HCT116 (cell line): ENCODE data around the gene C5AR1.

Experiments
- EGR1 ChIP-seq: IDR thresholded peaks from 2 replicates; pipeline ENCODE4 v1.6.1; 2012; ENCODE audit warnings: low read depth
- ELF1 ChIP-seq: IDR thresholded peaks from 2 replicates; pipeline ENCODE4 v1.6.1; 2012; ENCODE audit warnings: low read depth, borderline replicate concordance
- EZH2 ChIP-seq: fragments of 200-600 bp; sonication (generic); IDR thresholded peaks from 2 replicates; pipeline ENCODE4 v1.6.1; 2017; ENCODE audit warnings: antibody characterized with exemption, mixed run types
- EZH2phosphoT487 ChIP-seq: fragments of 200-600 bp; IDR thresholded peaks from 2 replicates; pipeline ENCODE4 v1.6.1; 2018; ENCODE audit warnings: antibody characterized with exemption, borderline replicate concordance
- JUND ChIP-seq: IDR thresholded peaks from 2 replicates; pipeline ENCODE4 v1.6.1; 2012
- POLR2A ChIP-seq: IDR thresholded peaks from 2 replicates; pipeline ENCODE4 v1.7.0; 2011; ENCODE audit warnings: borderline replicate concordance; ENCODE audit not compliant: insufficient read depth, insufficient read length; ENCODE audit errors: extremely low read depth
- POLR2AphosphoS5 ChIP-seq: IDR thresholded peaks from 2 replicates; pipeline ENCODE4 v1.6.1; 2011; ENCODE audit warnings: mild to moderate bottlenecking, low read depth, low read length, moderate library complexity
- RAD21 ChIP-seq: IDR thresholded peaks from 2 replicates; pipeline ENCODE4 v1.6.1; 2012; ENCODE audit warnings: low read depth, mild to moderate bottlenecking
- SP1 ChIP-seq: IDR thresholded peaks from 2 replicates; pipeline ENCODE4 v1.6.1; 2012; ENCODE audit warnings: low read depth
- ZNF274 ChIP-seq: fragments of 200-500 bp; sonication (Bioruptor generic); IDR thresholded peaks from 2 replicates; pipeline ENCODE4 v1.6.1; 2014; ENCODE audit warnings: mild to moderate bottlenecking, low read depth, low read length, inconsistent platforms
- TF ChIP-seq, protein P1 (sequence below), 3 experiments: fragments of 200-600 bp in 1 of 3; sonication (generic) in 1 of 3; IDR thresholded peaks in 2 of 3; conservative IDR thresholded peaks in 1 of 3; 2 replicates each; pipeline ENCODE4 v1.5.1; 2012 to 2017; ENCODE audit warnings: low read depth in 2 of 3, low read length in 2 of 3, antibody characterized with exemption in 1 of 3, borderline replicate concordance in 1 of 3, control low read depth in 1 of 3, mild to moderate bottlenecking in 1 of 3, mixed read lengths in 1 of 3, mixed run types in 1 of 3, moderate library complexity in 1 of 3; ENCODE audit not compliant: insufficient read depth in 1 of 3
- TF ChIP-seq, protein P2 (sequence below): IDR thresholded peaks from 2 replicates; pipeline ENCODE4 v1.6.1; 2011; ENCODE audit warnings: mild to moderate bottlenecking, low read length, moderate library complexity; ENCODE audit not compliant: insufficient replicate concordance; ENCODE audit errors: extremely low read depth
- TF ChIP-seq, protein P3 (sequence below): IDR thresholded peaks from 2 replicates; pipeline ENCODE4 v1.6.1; 2012; ENCODE audit warnings: low read depth
- TF ChIP-seq, protein P4 (sequence below): IDR thresholded peaks from 2 replicates; pipeline ENCODE4 v1.6.1; 2012

DNA sequence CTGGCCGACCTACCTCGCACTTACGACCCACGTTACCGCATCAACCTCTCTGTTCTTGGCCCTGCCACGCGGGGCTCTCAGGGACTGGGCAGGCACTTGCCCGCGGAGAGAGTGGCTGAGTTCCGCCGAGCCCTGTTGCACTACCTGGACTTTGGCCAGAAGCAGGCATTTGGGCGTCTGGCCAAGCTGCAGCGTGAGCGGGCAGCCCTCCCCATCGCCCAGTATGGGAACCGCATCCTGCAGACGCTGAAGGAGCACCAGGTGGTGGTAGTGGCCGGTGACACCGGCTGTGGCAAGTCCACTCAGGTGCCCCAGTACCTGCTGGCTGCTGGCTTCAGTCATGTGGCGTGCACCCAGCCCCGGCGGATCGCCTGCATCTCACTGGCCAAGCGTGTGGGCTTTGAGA, 43.6 kb downstream of the C5AR1 start:
- TF ChIP-seq POLR2A (no peak), RAD21 (no peak), SP1 (no peak), POLR2AphosphoS5 (no peak), EZH2phosphoT487 (no peak), JUND (no peak), EZH2 (no peak), ZNF274 (no peak), ELF1 (no peak), EGR1 (no peak)
- TF ChIP-seq, protein P1, sequence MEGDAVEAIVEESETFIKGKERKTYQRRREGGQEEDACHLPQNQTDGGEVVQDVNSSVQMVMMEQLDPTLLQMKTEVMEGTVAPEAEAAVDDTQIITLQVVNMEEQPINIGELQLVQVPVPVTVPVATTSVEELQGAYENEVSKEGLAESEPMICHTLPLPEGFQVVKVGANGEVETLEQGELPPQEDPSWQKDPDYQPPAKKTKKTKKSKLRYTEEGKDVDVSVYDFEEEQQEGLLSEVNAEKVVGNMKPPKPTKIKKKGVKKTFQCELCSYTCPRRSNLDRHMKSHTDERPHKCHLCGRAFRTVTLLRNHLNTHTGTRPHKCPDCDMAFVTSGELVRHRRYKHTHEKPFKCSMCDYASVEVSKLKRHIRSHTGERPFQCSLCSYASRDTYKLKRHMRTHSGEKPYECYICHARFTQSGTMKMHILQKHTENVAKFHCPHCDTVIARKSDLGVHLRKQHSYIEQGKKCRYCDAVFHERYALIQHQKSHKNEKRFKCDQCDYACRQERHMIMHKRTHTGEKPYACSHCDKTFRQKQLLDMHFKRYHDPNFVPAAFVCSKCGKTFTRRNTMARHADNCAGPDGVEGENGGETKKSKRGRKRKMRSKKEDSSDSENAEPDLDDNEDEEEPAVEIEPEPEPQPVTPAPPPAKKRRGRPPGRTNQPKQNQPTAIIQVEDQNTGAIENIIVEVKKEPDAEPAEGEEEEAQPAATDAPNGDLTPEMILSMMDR (IDR thresholded peaks at IDR 0.05 in 2 of 3, conservative IDR thresholded peaks at IDR 0.05 in 1 of 3; ENCODE audit: borderline replicate concordance in 1 of 3, insufficient read depth in 1 of 3, low read depth in 2 of 3, low read length in 2 of 3) = no peak
- TF ChIP-seq, protein P2, sequence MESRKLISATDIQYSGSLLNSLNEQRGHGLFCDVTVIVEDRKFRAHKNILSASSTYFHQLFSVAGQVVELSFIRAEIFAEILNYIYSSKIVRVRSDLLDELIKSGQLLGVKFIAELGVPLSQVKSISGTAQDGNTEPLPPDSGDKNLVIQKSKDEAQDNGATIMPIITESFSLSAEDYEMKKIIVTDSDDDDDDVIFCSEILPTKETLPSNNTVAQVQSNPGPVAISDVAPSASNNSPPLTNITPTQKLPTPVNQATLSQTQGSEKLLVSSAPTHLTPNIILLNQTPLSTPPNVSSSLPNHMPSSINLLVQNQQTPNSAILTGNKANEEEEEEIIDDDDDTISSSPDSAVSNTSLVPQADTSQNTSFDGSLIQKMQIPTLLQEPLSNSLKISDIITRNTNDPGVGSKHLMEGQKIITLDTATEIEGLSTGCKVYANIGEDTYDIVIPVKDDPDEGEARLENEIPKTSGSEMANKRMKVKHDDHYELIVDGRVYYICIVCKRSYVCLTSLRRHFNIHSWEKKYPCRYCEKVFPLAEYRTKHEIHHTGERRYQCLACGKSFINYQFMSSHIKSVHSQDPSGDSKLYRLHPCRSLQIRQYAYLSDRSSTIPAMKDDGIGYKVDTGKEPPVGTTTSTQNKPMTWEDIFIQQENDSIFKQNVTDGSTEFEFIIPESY = no peak
- TF ChIP-seq, protein P3, sequence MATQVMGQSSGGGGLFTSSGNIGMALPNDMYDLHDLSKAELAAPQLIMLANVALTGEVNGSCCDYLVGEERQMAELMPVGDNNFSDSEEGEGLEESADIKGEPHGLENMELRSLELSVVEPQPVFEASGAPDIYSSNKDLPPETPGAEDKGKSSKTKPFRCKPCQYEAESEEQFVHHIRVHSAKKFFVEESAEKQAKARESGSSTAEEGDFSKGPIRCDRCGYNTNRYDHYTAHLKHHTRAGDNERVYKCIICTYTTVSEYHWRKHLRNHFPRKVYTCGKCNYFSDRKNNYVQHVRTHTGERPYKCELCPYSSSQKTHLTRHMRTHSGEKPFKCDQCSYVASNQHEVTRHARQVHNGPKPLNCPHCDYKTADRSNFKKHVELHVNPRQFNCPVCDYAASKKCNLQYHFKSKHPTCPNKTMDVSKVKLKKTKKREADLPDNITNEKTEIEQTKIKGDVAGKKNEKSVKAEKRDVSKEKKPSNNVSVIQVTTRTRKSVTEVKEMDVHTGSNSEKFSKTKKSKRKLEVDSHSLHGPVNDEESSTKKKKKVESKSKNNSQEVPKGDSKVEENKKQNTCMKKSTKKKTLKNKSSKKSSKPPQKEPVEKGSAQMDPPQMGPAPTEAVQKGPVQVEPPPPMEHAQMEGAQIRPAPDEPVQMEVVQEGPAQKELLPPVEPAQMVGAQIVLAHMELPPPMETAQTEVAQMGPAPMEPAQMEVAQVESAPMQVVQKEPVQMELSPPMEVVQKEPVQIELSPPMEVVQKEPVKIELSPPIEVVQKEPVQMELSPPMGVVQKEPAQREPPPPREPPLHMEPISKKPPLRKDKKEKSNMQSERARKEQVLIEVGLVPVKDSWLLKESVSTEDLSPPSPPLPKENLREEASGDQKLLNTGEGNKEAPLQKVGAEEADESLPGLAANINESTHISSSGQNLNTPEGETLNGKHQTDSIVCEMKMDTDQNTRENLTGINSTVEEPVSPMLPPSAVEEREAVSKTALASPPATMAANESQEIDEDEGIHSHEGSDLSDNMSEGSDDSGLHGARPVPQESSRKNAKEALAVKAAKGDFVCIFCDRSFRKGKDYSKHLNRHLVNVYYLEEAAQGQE = no peak
- TF ChIP-seq, protein P4, sequence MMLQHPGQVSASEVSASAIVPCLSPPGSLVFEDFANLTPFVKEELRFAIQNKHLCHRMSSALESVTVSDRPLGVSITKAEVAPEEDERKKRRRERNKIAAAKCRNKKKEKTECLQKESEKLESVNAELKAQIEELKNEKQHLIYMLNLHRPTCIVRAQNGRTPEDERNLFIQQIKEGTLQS = no peak
